Memory B cell (primary cell): ENCODE data around the gene NAA16.
"Not testable (repeated sequence)": the region's sequence is repeated elsewhere in the genome, so short reads cannot be mapped to it uniquely, and the experiment has no call there.

ENCODE experiments used
- ATAC-seq: fragments of 150-1000 bp; cut with Tn5 transposase; 2 replicates; pipeline ENCODE4 v1.10.0; 2021; ENCODE audit warnings: low read depth, mild to moderate bottlenecking, moderate library complexity
- DNase-seq, 2 donors: peaks; one replicate each; pipeline ENCODE4 v3.0.0; 2022; ENCODE audit warnings: low spot score in 2 of 2
- H3K27ac Mint-ChIP-seq: one replicate; pipeline ENCODE4 v1.8.0; 2022; ENCODE audit warnings: mild to moderate bottlenecking, moderate library complexity, mixed read lengths
- H3K27me3 Mint-ChIP-seq: one replicate; pipeline ENCODE4 v1.8.0; 2022; ENCODE audit warnings: mixed read lengths
- H3K36me3 Mint-ChIP-seq: one replicate; pipeline ENCODE4 v1.8.0; 2022; ENCODE audit warnings: mild to moderate bottlenecking, mixed read lengths
- H3K4me1 Mint-ChIP-seq: one replicate; pipeline ENCODE4 v1.8.0; 2022; ENCODE audit warnings: mixed read lengths
- H3K4me3 Mint-ChIP-seq: one replicate; pipeline ENCODE4 v1.8.0; 2022; ENCODE audit warnings: mild to moderate bottlenecking, moderate library complexity, mixed read lengths
- H3K9me3 Mint-ChIP-seq: one replicate; pipeline ENCODE4 v1.8.0; 2022; ENCODE audit warnings: mixed read lengths

NAA16 gene

GRCh38 chr13:41419206-41419605 is 108.1 kb downstream of the NAA16 start:
- Mint-ChIP-seq H3K4me1 (no peaks in the 10 kb centered on the region), H3K4me3 (no peak overlapping the region), H3K27ac (no peak overlapping the region), H3K27me3 (peaks cover 12% of the 10 kb centered on the region), H3K36me3 (peaks cover 3% of the 10 kb centered on the region), H3K9me3 (peaks cover 3% of the 10 kb centered on the region)
- DNase-seq (no peak), ATAC-seq (no peak)

- Mint-ChIP-seq H3K27me3 (peaks cover 16% of the 10 kb centered on the region), H3K36me3 (peaks cover 3% of the 10 kb centered on the region), H3K9me3 (peaks cover 3% of the 10 kb centered on the region), H3K4me1 (no peaks in the 10 kb centered on the region), H3K27ac (no peak overlapping the region), H3K4me3 (no peak overlapping the region)
- DNase-seq (no peak), ATAC-seq (no peak)
These were observed 109.1 kb downstream of the NAA16 start for GRCh38 chr13:41420146-41420545.

DNA sequence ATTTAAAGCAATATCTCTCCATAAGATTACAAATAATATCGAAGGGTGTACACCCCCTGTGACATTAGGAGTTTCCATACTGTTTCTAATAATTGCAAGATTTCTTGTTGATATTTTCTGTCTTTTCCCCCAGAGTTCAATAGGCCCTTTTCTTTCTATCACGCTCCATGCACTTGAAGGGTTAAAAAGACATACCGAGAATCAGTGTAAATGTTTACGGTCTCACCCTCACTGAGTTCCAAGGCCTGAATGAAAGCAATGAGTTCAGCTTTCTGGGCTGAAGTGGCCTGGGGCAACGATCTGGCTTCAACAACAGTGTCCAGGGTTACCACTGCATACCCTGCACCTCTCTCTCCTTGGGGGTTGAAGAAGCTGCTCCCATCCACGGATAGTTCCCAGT is 110.3 kb downstream of the NAA16 start:
- H3K4me3 Mint-ChIP-seq, H3K36me3 Mint-ChIP-seq, H3K27ac Mint-ChIP-seq, ATAC-seq, H3K9me3 Mint-ChIP-seq, H3K4me1 Mint-ChIP-seq, DNase-seq: not testable (repeated sequence)
- peaks cover 19% of the 10 kb centered on the region for H3K27me3 Mint-ChIP-seq

GRCh38 chr13:41421983-41422382 is 110.9 kb downstream of the NAA16 start:
- not testable (repeated sequence) for H3K9me3 Mint-ChIP-seq, H3K4me1 Mint-ChIP-seq, H3K27ac Mint-ChIP-seq, H3K36me3 Mint-ChIP-seq, ATAC-seq, H3K4me3 Mint-ChIP-seq, DNase-seq
- H3K27me3 Mint-ChIP-seq, result peaks cover 20% of the 10 kb centered on the region

- not testable (repeated sequence) for H3K9me3 Mint-ChIP-seq, H3K4me3 Mint-ChIP-seq, H3K27ac Mint-ChIP-seq, DNase-seq, ATAC-seq, H3K36me3 Mint-ChIP-seq, H3K4me1 Mint-ChIP-seq
- H3K27me3 Mint-ChIP-seq, result peaks cover 25% of the 10 kb centered on the region
These were observed 112.2 kb downstream of the NAA16 start for GRCh38 chr13:41423259-41423658.

- not testable (repeated sequence) for H3K27ac Mint-ChIP-seq, H3K36me3 Mint-ChIP-seq, H3K4me3 Mint-ChIP-seq, ATAC-seq, DNase-seq, H3K4me1 Mint-ChIP-seq, H3K9me3 Mint-ChIP-seq
- H3K27me3 Mint-ChIP-seq, result peaks cover 25% of the 10 kb centered on the region
These were observed 113.6 kb downstream of the NAA16 start for GRCh38 chr13:41424675-41425074.

- Mint-ChIP-seq H3K9me3 (no peaks in the 10 kb centered on the region), H3K36me3 (no peaks in the 10 kb centered on the region), H3K27me3 (peaks cover 21% of the 10 kb centered on the region), H3K4me1 (peaks cover 4% of the 10 kb centered on the region), H3K27ac (no peak overlapping the region), H3K4me3 (no peak overlapping the region)
- no peak for ATAC-seq
- DNase-seq, result no peak
These were observed 115.0 kb downstream of the NAA16 start for GRCh38 chr13:41426047-41426446.
